Hematopoietic multipotent progenitor cell treated with erythropoietin and hydrocortisone succinate and interleukin-3 and kit ligand, for 4 days (in vitro differentiated cells): ENCODE measurements around the gene SAMD5.

Source experiments
- DNase-seq: peaks from one replicate; pipeline ENCODE4 v3.0.0-alpha.2; 2015

SAMD5 gene

GRCh38 chr6:147508042-147508865 is at the start of gene SAMD5:
Gene SAMD5 (plus strand): TSS chr6:147508690. CDS start chr6:147508929, 239 bp downstream.
- peak; percentile 59 for DNase-seq

GRCh38 chr6:147459780-147460179 is 48.7 kb upstream of the SAMD5 start:
- no peak for DNase-seq

- DNase-seq: no peak
Observed at GRCh38 chr6:147463651-147464050, 44.8 kb upstream of the SAMD5 start.

- DNase-seq: peak; percentile 23
Observed at GRCh38 chr6:147467428-147467827, 41.1 kb upstream of the SAMD5 start.

GRCh38 chr6:147467886-147468285 is 40.6 kb upstream of the SAMD5 start:
- DNase-seq: no peak

GRCh38 chr6:147468634-147469033 is 39.9 kb upstream of the SAMD5 start:
- DNase-seq: no peak

- no peak for DNase-seq
Observed at GRCh38 chr6:147479857-147480256, 28.6 kb upstream of the SAMD5 start.

- no peak for DNase-seq
Observed at GRCh38 chr6:147486683-147487082, 21.8 kb upstream of the SAMD5 start.

GRCh38 chr6:147497472-147497871 is 11.0 kb upstream of the SAMD5 start:
- DNase-seq: no peak

GRCh38 chr6:147503587-147503986 is 4.9 kb upstream of the SAMD5 start:
- DNase-seq: no peak

GRCh38 chr6:147504848-147505247 is 3.6 kb upstream of the SAMD5 start:
- DNase-seq: no peak

- DNase-seq: peak; percentile 75
Observed at GRCh38 chr6:147506704-147507114, 1.8 kb upstream of the SAMD5 start.

GRCh38 chr6:147507162-147508041 is 1.1 kb upstream of the SAMD5 start:
- DNase-seq: no peak

GRCh38 chr6:147508866-147509608 is 547 bp downstream of the SAMD5 start:
- DNase-seq: no peak

- no peak for DNase-seq
Observed at GRCh38 chr6:147509891-147510290, 1.4 kb downstream of the SAMD5 start.

GRCh38 chr6:147510929-147511590 is 2.6 kb downstream of the SAMD5 start:
- no peak for DNase-seq

GRCh38 chr6:147514831-147515230 is 6.3 kb downstream of the SAMD5 start:
- DNase-seq: no peak

- DNase-seq: no peak
Observed at GRCh38 chr6:147515327-147515726, 6.8 kb downstream of the SAMD5 start.

GRCh38 chr6:147522597-147522996 is 14.1 kb downstream of the SAMD5 start:
- DNase-seq: no peak

GRCh38 chr6:147525519-147526209 is 17.2 kb downstream of the SAMD5 start:
- no peak for DNase-seq

GRCh38 chr6:147527197-147527596 is 18.7 kb downstream of the SAMD5 start:
- no peak for DNase-seq
